Lung (tissue), 12 donors: ENCODE measurements around the gene TACR1. TPM values are rescaled to one million over a fixed set of nuclear protein-coding genes. Genes with fewer than 3 reads are reported as not detected.

Experiments used
- ATAC-seq: fragments of 200-7000 bp; cut with Tn5 transposase; one replicate; pipeline ENCODE4 v1.9.1; 2020; ENCODE audit warnings: moderate number of reproducible peaks; ENCODE audit not compliant: insufficient read depth, low FRiP score
- DNase-seq, 3 donors: peaks; one replicate each; pipeline ENCODE4 v3.0.0-alpha.2; 2013 to 2017
- H3K27ac ChIP-seq, 2 donors: one replicate each; pipeline ENCODE4 v1.5.1; 2013; ENCODE audit warnings: mild to moderate bottlenecking in 2 of 2, moderate library complexity in 2 of 2, control low read depth in 1 of 2, inconsistent platforms in 1 of 2, low read depth in 1 of 2, low read length in 1 of 2
- H3K27me3 ChIP-seq, 3 donors: one replicate each; pipeline ENCODE4 v1.5.1; 2013; ENCODE audit warnings: low read length in 2 of 3; ENCODE audit not compliant: control insufficient read depth in 3 of 3, insufficient read depth in 3 of 3
- H3K36me3 ChIP-seq, 4 donors: one replicate each; pipeline ENCODE4 v1.5.1; 2013; ENCODE audit warnings: low read length in 4 of 4, mild to moderate bottlenecking in 1 of 4, moderate library complexity in 1 of 4; ENCODE audit not compliant: control insufficient read depth in 4 of 4, insufficient read depth in 4 of 4
- H3K4me1 ChIP-seq, 5 donors: one replicate each; pipeline ENCODE4 v1.5.1; 2013; ENCODE audit warnings: low read length in 5 of 5, mild to moderate bottlenecking in 2 of 5, moderate library complexity in 1 of 5; ENCODE audit not compliant: control insufficient read depth in 5 of 5, insufficient read depth in 5 of 5
- H3K4me3 ChIP-seq: one replicate; pipeline ENCODE4 v1.5.1; 2013; ENCODE audit warnings: mild to moderate bottlenecking, control low read depth, moderate library complexity
- H3K9ac ChIP-seq, 2 donors: one replicate each; pipeline ENCODE4 v1.5.1; 2013; ENCODE audit warnings: low read length in 2 of 2, control low read depth in 1 of 2; ENCODE audit not compliant: insufficient read depth in 1 of 2
- H3K9me3 ChIP-seq, 4 donors: one replicate each; pipeline ENCODE4 v1.5.1; 2013; ENCODE audit warnings: low read length in 3 of 4, mild to moderate bottlenecking in 1 of 4, moderate library complexity in 1 of 4; ENCODE audit not compliant: control insufficient read depth in 4 of 4, insufficient read depth in 3 of 4
- CTCF ChIP-seq: IDR thresholded peaks from 2 replicates; pipeline ENCODE4 v1.5.1; 2012; ENCODE audit warnings: mild to moderate bottlenecking; ENCODE audit errors: control extremely low read depth, extremely low read depth
- WGBS, 2 donors: extraction: QIAGEN DNeasy Blood & Tissue Kit; methylation state at CpG; one replicate each; pipeline ENCODE4 v1.1.7; 2013; 5-methylcytosine and 5-hydroxymethylcytosine counted together
- polyA plus RNA-seq, 2 donors: library from polyadenylated mRNA; stranded (reverse); fragments of 200-250 nt; gene quantifications; one replicate each; pipeline ENCODE4 v1.2.1, GENCODE V29; 2013
- total RNA-seq, 2 donors: library from RNA; depleted of rRNA in 1 of 2; stranded (reverse); fragments of >200 nt in 1 of 2; gene quantifications; one replicate each; pipeline ENCODE4 v1.2.1, GENCODE V29; 2014 to 2021
- donor health status: control.
- donor health status: control.
- donor health status: Bipolar disorder and iron deficiency.
- donor health status: healthy.
- donor health status: DM: yes; HTN: yes; CAD: no.

TACR1 gene
- total and polyA plus RNA-seq, 4 donors = 0.33 to 1.6 (median 0.59) TPM

GRCh38 chr2:75182606-75183005 is 16.7 kb downstream of the TACR1 start:
- Histone ChIP-seq H3K9me3 (no peaks in the 10 kb centered on the region), H3K4me3 (no peak overlapping the region), H3K27me3 (no peaks in the 10 kb centered on the region), H3K36me3 (no peaks in the 10 kb centered on the region), H3K27ac (no peak overlapping the region), H3K9ac (no peak overlapping the region), H3K4me1 (peaks cover 0 to 15% (median 1%) of the 10 kb centered on the region in 5 donors)
- no peak for ATAC-seq
- DNase-seq = no peak
- 91 to 96% methylated on average over 3 of the region's 3 CpGs for WGBS, 2 donors
- no peak for TF ChIP-seq CTCF

- Histone ChIP-seq H3K9me3 (no peaks in the 10 kb centered on the region), H3K27ac (no peak overlapping the region), H3K9ac (no peak overlapping the region), H3K4me1 (peaks cover 0 to 3% (median 0%) of the 10 kb centered on the region in 5 donors), H3K4me3 (no peak overlapping the region), H3K27me3 (no peaks in the 10 kb centered on the region), H3K36me3 (no peaks in the 10 kb centered on the region)
- no peak for DNase-seq
- TF ChIP-seq CTCF = no peak
- ATAC-seq = no peak
These were observed 18.8 kb downstream of the TACR1 start for GRCh38 chr2:75180476-75180875.

GRCh38 chr2:75177427-75177826 is 21.9 kb downstream of the TACR1 start:
- DNase-seq (no peak), ATAC-seq (no peak)
- WGBS, 2 donors = 72 to 79% methylated on average over 2 of the region's 2 CpGs
- peaks cover 0 to 3% (median 0%) of the 10 kb centered on the region in 5 donors for H3K4me1 ChIP-seq
- no peaks in the 10 kb centered on the region for H3K27me3 ChIP-seq
- no peak for TF ChIP-seq CTCF
- no peaks in the 10 kb centered on the region for H3K36me3 ChIP-seq
- H3K9ac ChIP-seq = no peak overlapping the region
- H3K27ac ChIP-seq = no peak overlapping the region
- H3K9me3 ChIP-seq = no peaks in the 10 kb centered on the region
- no peak overlapping the region for H3K4me3 ChIP-seq

GRCh38 chr2:75175456-75175855 is 23.9 kb downstream of the TACR1 start:
- no peaks in the 10 kb centered on the region for H3K27me3 ChIP-seq
- no peak overlapping the region for H3K9ac ChIP-seq
- H3K4me3 ChIP-seq = no peak overlapping the region
- H3K27ac ChIP-seq = no peak overlapping the region
- peaks cover 0 to 3% (median 0%) of the 10 kb centered on the region in 4 donors for H3K9me3 ChIP-seq
- no peak for TF ChIP-seq CTCF
- H3K4me1 ChIP-seq = no peaks in the 10 kb centered on the region
- no peaks in the 10 kb centered on the region for H3K36me3 ChIP-seq
- ATAC-seq (no peak), DNase-seq (no peak)
- WGBS, 2 donors = 63 to 71% methylated on average over 3 of the region's 3 CpGs
